ENCODE data around the gene AREL1.
A peak's percentile ranks its signal among the peaks of the same experiment; 100 is the strongest.

Gene AREL1

DNA sequence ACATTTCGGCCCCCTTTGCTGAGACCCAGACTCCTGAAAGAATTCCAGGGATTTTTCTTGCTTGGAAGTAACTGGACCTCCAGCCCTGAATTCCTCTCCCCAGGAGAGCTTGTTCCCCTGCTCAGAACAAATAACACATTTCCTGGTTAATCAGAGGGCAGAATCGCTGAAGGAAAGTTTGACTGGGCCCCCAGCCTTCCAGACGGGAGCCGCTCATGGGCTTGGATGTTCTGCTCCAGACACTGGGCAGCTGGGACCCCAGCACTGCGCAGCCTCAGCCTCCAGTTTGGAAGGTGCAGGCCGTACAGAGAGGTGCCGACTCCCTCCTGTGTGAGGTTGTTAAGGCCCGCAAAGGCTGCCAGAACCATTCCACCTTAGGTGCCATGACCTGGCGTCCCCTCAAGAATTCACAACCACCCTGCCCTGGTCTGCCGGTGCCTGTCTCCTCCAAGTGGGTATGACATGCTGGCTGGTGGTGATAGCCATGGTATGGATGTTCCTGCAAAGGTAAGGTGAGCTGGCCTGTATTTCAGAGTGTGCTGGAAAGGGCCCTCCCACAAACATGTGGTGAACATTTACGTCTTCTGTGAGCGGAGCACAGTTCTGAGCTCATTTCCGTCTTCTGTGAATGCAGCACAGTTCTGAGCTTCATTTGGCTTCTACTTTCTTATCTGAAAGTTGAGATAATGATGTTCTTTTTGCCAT is 95.7 kb downstream of the AREL1 start:
- DNase-seq (ENCODE audit: low read depth), result peak; percentile 40
- Histone ChIP-seq H3K36me3 (ENCODE audit: control insufficient read depth, insufficient read depth, low read length, severe bottlenecking) (no peaks in the 10 kb centered on the region), H3K27me3 (replicated peaks; ENCODE audit: control insufficient read depth, insufficient read depth, low read length) (no peaks in the 10 kb centered on the region), H3K9ac (ENCODE audit: low read length) (peak overlapping the region; percentile 65), H3K9me3 (ENCODE audit: control insufficient read depth, low read length) (no peaks in the 10 kb centered on the region), H3K4me1 (ENCODE audit: control insufficient read depth, insufficient read depth, low read length) (peaks cover 74% of the 10 kb centered on the region), H3K4me3 (ENCODE audit: low read length) (no peak overlapping the region)

DNA sequence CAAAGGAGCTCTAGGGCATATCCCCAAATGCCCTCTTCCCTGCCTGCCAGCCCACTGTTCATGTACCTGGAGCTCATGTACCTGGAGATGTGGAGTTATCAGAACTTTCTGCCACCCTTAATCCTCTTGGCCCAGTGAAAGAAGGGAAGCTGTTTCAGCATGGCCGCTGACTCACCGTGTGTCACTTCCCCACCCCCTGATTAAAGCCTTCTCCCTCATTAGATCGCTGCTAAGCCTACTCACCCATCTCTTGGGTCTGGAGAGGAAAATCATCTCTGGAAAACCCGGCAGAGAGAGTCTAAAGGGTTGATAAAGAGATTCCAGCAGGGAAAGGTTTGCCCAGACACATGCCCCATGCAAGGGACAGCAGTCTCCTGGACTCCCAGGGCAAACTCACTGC is 96.4 kb downstream of the AREL1 start:
- peak overlapping the region; percentile 65 for H3K9ac ChIP-seq (ENCODE audit: low read length)
- H3K36me3 ChIP-seq (ENCODE audit: control insufficient read depth, insufficient read depth, low read length, severe bottlenecking), result no peaks in the 10 kb centered on the region
- peak; percentile 77 for DNase-seq (ENCODE audit: low read depth)
- H3K9me3 ChIP-seq (ENCODE audit: control insufficient read depth, low read length), result no peaks in the 10 kb centered on the region
- peak overlapping the region; percentile 44 for H3K4me3 ChIP-seq (ENCODE audit: low read length)
- H3K4me1 ChIP-seq (ENCODE audit: control insufficient read depth, insufficient read depth, low read length), result peaks cover 69% of the 10 kb centered on the region
- H3K27me3 ChIP-seq (replicated peaks; ENCODE audit: control insufficient read depth, insufficient read depth, low read length), result no peaks in the 10 kb centered on the region

GRCh38 chr14:74615735-74616134 is 97.1 kb downstream of the AREL1 start:
- Histone ChIP-seq H3K4me3 (ENCODE audit: low read length) (no peak overlapping the region), H3K9ac (ENCODE audit: low read length) (no peak overlapping the region), H3K9me3 (ENCODE audit: control insufficient read depth, low read length) (no peaks in the 10 kb centered on the region), H3K4me1 (ENCODE audit: control insufficient read depth, insufficient read depth, low read length) (peaks cover 61% of the 10 kb centered on the region), H3K36me3 (ENCODE audit: control insufficient read depth, insufficient read depth, low read length, severe bottlenecking) (no peaks in the 10 kb centered on the region), H3K27me3 (replicated peaks; ENCODE audit: control insufficient read depth, insufficient read depth, low read length) (no peaks in the 10 kb centered on the region)
- no peak for DNase-seq (ENCODE audit: low read depth)

DNA sequence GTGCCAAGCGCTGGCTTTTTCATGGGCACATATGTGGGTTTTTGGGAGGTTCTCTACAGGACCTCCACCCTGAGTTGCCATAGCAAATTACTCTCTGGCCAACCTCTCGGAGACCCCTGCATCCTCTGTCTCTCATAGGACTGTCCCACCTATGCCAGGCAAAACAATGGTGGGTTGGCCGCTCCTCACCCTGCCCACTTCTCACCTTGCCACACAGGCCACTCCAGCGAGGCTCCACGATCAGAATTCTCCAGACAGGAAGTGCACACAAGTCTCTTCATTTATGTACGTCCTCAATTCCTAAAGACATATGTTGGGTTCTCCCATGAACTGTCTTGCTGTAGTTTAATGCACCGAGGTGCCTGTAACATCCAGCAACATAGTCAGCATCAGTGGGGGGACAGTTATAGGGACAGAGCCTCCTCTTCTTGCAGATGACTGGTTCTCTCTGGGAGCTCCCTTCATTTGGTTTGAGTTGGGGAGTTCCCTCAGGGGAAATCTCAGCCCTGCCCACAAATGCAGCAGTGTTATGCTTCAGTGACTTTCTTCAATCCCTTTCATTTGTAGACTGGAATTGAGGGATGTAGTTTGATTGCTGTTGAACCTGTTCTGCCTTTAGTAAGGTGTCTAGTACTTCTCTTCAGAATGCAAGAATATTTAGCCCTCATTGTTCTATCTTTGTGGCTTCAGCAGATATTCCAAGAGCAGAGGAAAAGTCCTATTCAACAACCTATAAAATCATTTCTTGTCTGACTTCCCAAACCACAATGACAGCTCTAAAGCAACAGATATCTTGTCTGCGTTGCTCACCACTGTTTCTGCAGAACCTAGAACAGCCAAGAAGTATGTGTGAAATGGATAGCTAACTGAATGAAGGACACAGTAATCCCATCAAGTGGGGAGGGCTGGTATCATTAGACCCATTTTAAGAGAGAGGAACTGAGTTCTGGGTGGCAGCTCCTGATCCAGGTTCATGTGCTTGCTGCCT is 98.1 kb downstream of the AREL1 start:
- Histone ChIP-seq H3K4me3 (ENCODE audit: low read length) (no peak overlapping the region), H3K9ac (ENCODE audit: low read length) (no peak overlapping the region), H3K36me3 (ENCODE audit: control insufficient read depth, insufficient read depth, low read length, severe bottlenecking) (no peaks in the 10 kb centered on the region), H3K9me3 (ENCODE audit: control insufficient read depth, low read length) (no peaks in the 10 kb centered on the region), H3K4me1 (ENCODE audit: control insufficient read depth, insufficient read depth, low read length) (peaks cover 58% of the 10 kb centered on the region), H3K27me3 (replicated peaks; ENCODE audit: control insufficient read depth, insufficient read depth, low read length) (no peaks in the 10 kb centered on the region)
- DNase-seq (ENCODE audit: low read depth), result peak; percentile 52

GRCh38 chr14:74613211-74613914 is 99.5 kb downstream of the AREL1 start:
- no peaks in the 10 kb centered on the region for H3K27me3 ChIP-seq (replicated peaks; ENCODE audit: control insufficient read depth, insufficient read depth, low read length)

DNA sequence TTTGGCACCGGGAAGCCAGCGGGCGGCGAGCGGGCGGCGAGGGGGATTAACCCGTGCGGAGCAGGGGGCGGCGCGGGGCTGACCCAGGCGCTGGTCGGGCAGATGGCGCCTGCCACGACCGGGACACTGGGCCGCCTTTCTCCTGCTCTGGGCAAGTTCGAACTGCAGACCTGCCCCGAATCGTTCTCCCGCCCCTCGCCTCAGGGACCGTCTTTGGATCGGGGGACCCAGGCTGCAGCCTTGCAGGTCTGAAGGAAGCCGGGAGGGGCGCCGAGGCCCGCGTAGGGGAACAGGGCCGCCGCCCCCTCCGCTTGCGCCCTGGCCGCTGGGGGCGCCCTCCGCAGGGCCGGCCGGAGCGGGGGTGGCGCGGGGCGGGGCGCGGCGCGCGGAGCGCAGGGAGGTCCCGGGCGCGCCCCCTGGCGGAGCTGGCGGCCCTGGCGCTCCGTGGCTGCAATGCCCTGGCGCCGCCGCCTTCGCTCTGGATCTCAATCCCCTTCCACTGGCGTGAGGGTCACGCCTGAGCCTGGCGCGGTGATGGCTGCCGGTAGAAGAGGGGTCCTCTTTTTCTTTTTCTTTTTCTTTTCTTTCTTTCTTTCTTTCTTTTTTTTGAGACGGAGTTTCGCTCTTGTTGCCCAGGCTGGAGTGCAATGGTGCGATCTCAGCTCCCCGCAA is 100.4 kb downstream of the AREL1 start:
- Histone ChIP-seq H3K27me3 (replicated peaks; ENCODE audit: control insufficient read depth, insufficient read depth, low read length) (no peaks in the 10 kb centered on the region), H3K4me1 (ENCODE audit: control insufficient read depth, insufficient read depth, low read length) (peaks cover 44% of the 10 kb centered on the region), H3K9ac (ENCODE audit: low read length) (peak overlapping the region; percentile 85), H3K4me3 (ENCODE audit: low read length) (peak overlapping the region; percentile 83), H3K36me3 (ENCODE audit: control insufficient read depth, insufficient read depth, low read length, severe bottlenecking) (no peaks in the 10 kb centered on the region), H3K9me3 (ENCODE audit: control insufficient read depth, low read length) (no peaks in the 10 kb centered on the region)
- peak; percentile 94 for DNase-seq (ENCODE audit: low read depth)

More at GRCh38 chr14:74613211-74613914, 99.5 kb downstream of the AREL1 start:
- Histone ChIP-seq H3K4me1 (ENCODE audit: control insufficient read depth, insufficient read depth, low read length) (peaks cover 51% of the 10 kb centered on the region), H3K4me3 (ENCODE audit: low read length) (no peak overlapping the region), H3K36me3 (ENCODE audit: control insufficient read depth, insufficient read depth, low read length, severe bottlenecking) (no peaks in the 10 kb centered on the region), H3K9ac (ENCODE audit: low read length) (peak overlapping the region; percentile 4), H3K9me3 (ENCODE audit: control insufficient read depth, low read length) (no peaks in the 10 kb centered on the region)
- no peak for DNase-seq (ENCODE audit: low read depth)

- Histone ChIP-seq H3K9me3 (ENCODE audit: control insufficient read depth, low read length) (no peaks in the 10 kb centered on the region), H3K4me1 (ENCODE audit: control insufficient read depth, insufficient read depth, low read length) (peaks cover 44% of the 10 kb centered on the region), H3K9ac (ENCODE audit: low read length) (peak within 1 kb of the TSS; percentile 85), H3K27me3 (replicated peaks; ENCODE audit: control insufficient read depth, insufficient read depth, low read length) (no peaks in the 10 kb centered on the region), H3K36me3 (ENCODE audit: control insufficient read depth, insufficient read depth, low read length, severe bottlenecking) (no peaks in the 10 kb centered on the region), H3K4me3 (ENCODE audit: low read length) (peak within 1 kb of the TSS; percentile 83)
- peak; percentile 72 for DNase-seq (ENCODE audit: low read depth)
Observed at GRCh38 chr14:74611650-74612349, 101.1 kb downstream of the AREL1 start, which contains the start of gene LTBP2. Gene LTBP2 (minus strand): TSS chr14:74612237. CDS start chr14:74611944, 293 bp downstream.
